ENCODE results near the gene TDRD10. TPM values are rescaled to one million over a fixed set of nuclear protein-coding genes. Genes with fewer than 3 reads are reported as not detected.

Gene TDRD10
- total RNA-seq, 1 donor from 2014 or later, result not detected

GRCh38 chr1:154581766-154582165 lies 79.7 kb downstream of the TDRD10 start:
- no peak for TF ChIP-seq CTCF (IDR thresholded peaks at IDR 0.05; ENCODE audit: insufficient read depth, low read length, poor library complexity, severe bottlenecking)
- peaks cover 6% of the 10 kb centered on the region for H3K36me3 ChIP-seq (ENCODE audit: control insufficient read depth, insufficient read depth, low read length)
- H3K27me3 ChIP-seq (ENCODE audit: control insufficient read depth, insufficient read depth, low read length), result no peaks in the 10 kb centered on the region
- DNase-seq (ENCODE audit: low read depth), result no peak
- H3K4me3 ChIP-seq (ENCODE audit: low read depth, low read length), result no peak overlapping the region

- no peak for TF ChIP-seq CTCF (IDR thresholded peaks at IDR 0.05; ENCODE audit: insufficient read depth, low read length, poor library complexity, severe bottlenecking)
- H3K4me3 ChIP-seq (ENCODE audit: low read depth, low read length), result no peak overlapping the region
- no peaks in the 10 kb centered on the region for H3K27me3 ChIP-seq (ENCODE audit: control insufficient read depth, insufficient read depth, low read length)
- DNase-seq (ENCODE audit: low read depth), result no peak
- peaks cover 8% of the 10 kb centered on the region for H3K36me3 ChIP-seq (ENCODE audit: control insufficient read depth, insufficient read depth, low read length)
Observed at GRCh38 chr1:154582885-154583284, 80.9 kb downstream of the TDRD10 start.

- Histone ChIP-seq H3K36me3 (ENCODE audit: control insufficient read depth, insufficient read depth, low read length) (peaks cover 8% of the 10 kb centered on the region), H3K4me3 (ENCODE audit: low read depth, low read length) (no peak overlapping the region), H3K27me3 (ENCODE audit: control insufficient read depth, insufficient read depth, low read length) (no peaks in the 10 kb centered on the region)
- DNase-seq (ENCODE audit: low read depth), result no peak
- no peak for TF ChIP-seq CTCF (IDR thresholded peaks at IDR 0.05; ENCODE audit: insufficient read depth, low read length, poor library complexity, severe bottlenecking)
Observed at GRCh38 chr1:154583773-154584172, 81.8 kb downstream of the TDRD10 start.

- no peak overlapping the region for H3K4me3 ChIP-seq (ENCODE audit: low read depth, low read length)
- H3K36me3 ChIP-seq (ENCODE audit: control insufficient read depth, insufficient read depth, low read length), result peaks cover 8% of the 10 kb centered on the region
- H3K27me3 ChIP-seq (ENCODE audit: control insufficient read depth, insufficient read depth, low read length), result no peaks in the 10 kb centered on the region
- no peak for TF ChIP-seq CTCF (IDR thresholded peaks at IDR 0.05; ENCODE audit: insufficient read depth, low read length, poor library complexity, severe bottlenecking)
- DNase-seq (ENCODE audit: low read depth), result no peak
Observed at GRCh38 chr1:154584267-154584994, 82.4 kb downstream of the TDRD10 start.

- DNase-seq (ENCODE audit: low read depth), result no peak
- TF ChIP-seq CTCF (IDR thresholded peaks at IDR 0.05; ENCODE audit: insufficient read depth, low read length, poor library complexity, severe bottlenecking), result no peak
- Histone ChIP-seq H3K36me3 (ENCODE audit: control insufficient read depth, insufficient read depth, low read length) (peaks cover 9% of the 10 kb centered on the region), H3K27me3 (ENCODE audit: control insufficient read depth, insufficient read depth, low read length) (no peaks in the 10 kb centered on the region), H3K4me3 (ENCODE audit: low read depth, low read length) (no peak overlapping the region)
Observed at GRCh38 chr1:154586231-154586630, 84.2 kb downstream of the TDRD10 start.

- no peak for TF ChIP-seq CTCF (IDR thresholded peaks at IDR 0.05; ENCODE audit: insufficient read depth, low read length, poor library complexity, severe bottlenecking)
- no peak for DNase-seq (ENCODE audit: low read depth)
Observed at GRCh38 chr1:154586641-154587040, 84.6 kb downstream of the TDRD10 start.

More at GRCh38 chr1:154586641-154587040, 84.6 kb downstream of the TDRD10 start:
- Histone ChIP-seq H3K4me3 (ENCODE audit: low read depth, low read length) (no peak overlapping the region), H3K36me3 (ENCODE audit: control insufficient read depth, insufficient read depth, low read length) (peaks cover 9% of the 10 kb centered on the region), H3K27me3 (ENCODE audit: control insufficient read depth, insufficient read depth, low read length) (no peaks in the 10 kb centered on the region)

Data from kidney epithelial cell (primary cell).